Tongue (tissue), 2 donors: ENCODE results near the gene STAT5B. TPM values are rescaled to one million over a fixed set of nuclear protein-coding genes. Genes with fewer than 3 reads are reported as not detected.

Experiments used
- DNase-seq: peaks from one replicate; pipeline ENCODE4 v3.0.0-alpha.2; 2015
- total RNA-seq: library from RNA; depleted of rRNA; stranded (reverse); fragments of >200 nt; gene quantifications from one replicate; pipeline ENCODE4 v1.2.3, GENCODE V29; 2014

Gene STAT5B
- total RNA-seq, 1 donor from 2014 or later, result 63.7 TPM

GRCh38 chr17:42178817-42179216, 97.4 kb downstream of the STAT5B start:
- no peak for DNase-seq

- DNase-seq, result no peak
Observed at GRCh38 chr17:42177684-42178083, 98.5 kb downstream of the STAT5B start.

- no peak for DNase-seq
Observed at GRCh38 chr17:42174126-42174783, 101.9 kb downstream of the STAT5B start.

- no peak for DNase-seq
Observed at GRCh38 chr17:42171831-42172230, 104.4 kb downstream of the STAT5B start.

GRCh38 chr17:42169351-42169750, 106.8 kb downstream of the STAT5B start:
- DNase-seq, result no peak

- no peak for DNase-seq
Observed at GRCh38 chr17:42167807-42168206, 108.4 kb downstream of the STAT5B start.

- no peak for DNase-seq
Observed at GRCh38 chr17:42166196-42166763, 109.9 kb downstream of the STAT5B start.

- no peak for DNase-seq
Observed at GRCh38 chr17:42165751-42166150, 110.4 kb downstream of the STAT5B start.

GRCh38 chr17:42163696-42164407, 112.3 kb downstream of the STAT5B start:
- no peak for DNase-seq

- DNase-seq, result no peak
Observed at GRCh38 chr17:42163113-42163512, 113.1 kb downstream of the STAT5B start.

- DNase-seq, result no peak
Observed at GRCh38 chr17:42160531-42160910, 115.7 kb downstream of the STAT5B start.

- no peak for DNase-seq
Observed at GRCh38 chr17:42159796-42160530, 116.2 kb downstream of the STAT5B start.

- no peak for DNase-seq
Observed at GRCh38 chr17:42155614-42156045, 120.6 kb downstream of the STAT5B start.

- no peak for DNase-seq
Observed at GRCh38 chr17:42153919-42154742, 122.1 kb downstream of the STAT5B start.

Other genes starting within 250 kb of the STAT5B start
- gene C17orf113, start 225.8 kb downstream of the STAT5B start, total RNA-seq, result 2.3 TPM
- gene ZNF385C, start 177.9 kb downstream of the STAT5B start, total RNA-seq, result 0.41 TPM
- gene DHX58, start 163.7 kb downstream of the STAT5B start, total RNA-seq, result 14.4 TPM
- 19.9 TPM for gene KAT2A, start 155.0 kb downstream of the STAT5B start, total RNA-seq
- not detected for gene HSPB9, start 153.6 kb downstream of the STAT5B start, total RNA-seq
- 38.8 TPM for gene RAB5C, start 121.4 kb downstream of the STAT5B start, total RNA-seq
- not detected for gene KCNH4, start 95.2 kb downstream of the STAT5B start, total RNA-seq
- not detected for gene HCRT, start 90.9 kb downstream of the STAT5B start, total RNA-seq
- gene GHDC, start 81.9 kb downstream of the STAT5B start, total RNA-seq, result 20.0 TPM
- 39.3 TPM for gene STAT5A, start 12.1 kb upstream of the STAT5B start, total RNA-seq
- gene STAT3, start 112.1 kb upstream of the STAT5B start, total RNA-seq, result 158 TPM
- 336 TPM for gene CAVIN1, start 146.9 kb upstream of the STAT5B start, total RNA-seq
- gene ATP6V0A1, start 182.5 kb upstream of the STAT5B start, total RNA-seq, result 69.5 TPM